Activated CD8-positive, alpha-beta memory T cell treated with anti-CD3 and anti-CD28 coated beads for 24 hours (primary cell): ENCODE data around the gene ATF7IP2.
"Not testable (repeated sequence)": the region's sequence is repeated elsewhere in the genome, so short reads cannot be mapped to it uniquely, and the experiment has no call there.

Experiments
- DNase-seq: peaks from one replicate; pipeline ENCODE4 v3.0.0-alpha.2; 2020

The ATF7IP2 gene, protein sequence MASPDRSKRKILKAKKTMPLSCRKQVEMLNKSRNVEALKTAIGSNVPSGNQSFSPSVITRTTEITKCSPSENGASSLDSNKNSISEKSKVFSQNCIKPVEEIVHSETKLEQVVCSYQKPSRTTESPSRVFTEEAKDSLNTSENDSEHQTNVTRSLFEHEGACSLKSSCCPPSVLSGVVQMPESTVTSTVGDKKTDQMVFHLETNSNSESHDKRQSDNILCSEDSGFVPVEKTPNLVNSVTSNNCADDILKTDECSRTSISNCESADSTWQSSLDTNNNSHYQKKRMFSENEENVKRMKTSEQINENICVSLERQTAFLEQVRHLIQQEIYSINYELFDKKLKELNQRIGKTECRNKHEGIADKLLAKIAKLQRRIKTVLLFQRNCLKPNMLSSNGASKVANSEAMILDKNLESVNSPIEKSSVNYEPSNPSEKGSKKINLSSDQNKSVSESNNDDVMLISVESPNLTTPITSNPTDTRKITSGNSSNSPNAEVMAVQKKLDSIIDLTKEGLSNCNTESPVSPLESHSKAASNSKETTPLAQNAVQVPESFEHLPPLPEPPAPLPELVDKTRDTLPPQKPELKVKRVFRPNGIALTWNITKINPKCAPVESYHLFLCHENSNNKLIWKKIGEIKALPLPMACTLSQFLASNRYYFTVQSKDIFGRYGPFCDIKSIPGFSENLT

DNA sequence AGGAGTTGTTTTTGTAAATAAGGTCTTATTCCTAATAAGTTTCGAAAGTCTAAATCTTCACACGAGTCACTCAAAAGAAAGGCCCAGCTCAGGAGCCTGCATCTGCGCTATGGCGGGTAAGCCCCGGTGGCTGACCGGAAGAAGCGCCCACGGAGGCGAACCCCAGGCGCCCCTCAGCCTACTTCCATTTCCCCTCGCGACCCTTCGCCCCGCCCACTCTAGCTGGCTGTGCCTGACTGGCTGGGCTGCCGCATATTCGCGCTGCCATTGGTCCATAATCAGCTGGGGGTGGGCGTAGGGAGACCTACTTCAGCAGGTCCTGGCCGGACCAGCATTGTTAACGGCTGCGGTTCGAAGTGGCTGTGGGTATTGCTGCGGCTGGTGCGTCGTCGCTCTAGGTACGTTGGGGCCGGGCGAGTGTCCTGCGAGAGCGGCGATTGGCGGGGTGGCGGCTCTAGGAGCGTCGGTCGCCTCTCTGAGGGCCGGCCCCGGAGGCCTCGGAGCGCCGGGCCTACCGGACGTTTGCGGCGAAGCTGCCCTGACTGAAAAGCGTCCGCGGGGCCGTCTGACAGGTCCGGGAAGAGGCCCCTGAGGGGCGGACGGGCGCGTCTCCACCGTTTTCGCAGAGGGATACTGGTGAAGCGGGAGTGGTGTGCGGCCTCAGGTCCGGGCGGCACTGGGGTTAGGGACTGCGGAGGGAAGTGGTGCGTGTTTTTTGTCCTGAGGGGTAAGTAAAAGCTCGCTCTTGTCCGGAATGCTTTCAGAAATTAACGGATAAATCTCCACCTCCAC, at the start of gene ATF7IP2:
Gene ATF7IP2 (plus strand): TSS at position 337 of the 792 bp plus-strand sequence. CDS start 44,560 bp downstream, outside the sequence.
- DNase-seq: peak; percentile 94

DNA sequence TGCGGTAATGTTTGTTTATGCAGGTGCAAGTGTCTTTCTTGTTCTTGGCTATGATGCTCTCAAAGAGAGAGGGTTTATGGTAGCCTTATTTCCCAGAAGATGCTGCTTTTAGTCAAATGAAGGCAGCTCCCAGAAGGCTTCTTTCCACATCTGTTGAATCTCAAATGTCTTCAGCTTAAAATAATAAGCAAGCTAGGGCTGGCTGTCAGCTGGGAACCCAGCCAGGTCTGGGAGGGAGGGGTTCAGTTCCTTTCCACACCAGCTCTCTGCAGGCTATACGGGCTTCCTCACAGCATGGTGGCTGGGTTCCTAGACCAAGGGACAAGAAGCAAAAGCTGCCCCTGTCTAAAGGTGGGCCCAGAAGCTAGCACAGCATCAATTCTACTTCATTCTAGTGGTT, 47.4 kb upstream of the ATF7IP2 start:
- DNase-seq: no peak

DNA sequence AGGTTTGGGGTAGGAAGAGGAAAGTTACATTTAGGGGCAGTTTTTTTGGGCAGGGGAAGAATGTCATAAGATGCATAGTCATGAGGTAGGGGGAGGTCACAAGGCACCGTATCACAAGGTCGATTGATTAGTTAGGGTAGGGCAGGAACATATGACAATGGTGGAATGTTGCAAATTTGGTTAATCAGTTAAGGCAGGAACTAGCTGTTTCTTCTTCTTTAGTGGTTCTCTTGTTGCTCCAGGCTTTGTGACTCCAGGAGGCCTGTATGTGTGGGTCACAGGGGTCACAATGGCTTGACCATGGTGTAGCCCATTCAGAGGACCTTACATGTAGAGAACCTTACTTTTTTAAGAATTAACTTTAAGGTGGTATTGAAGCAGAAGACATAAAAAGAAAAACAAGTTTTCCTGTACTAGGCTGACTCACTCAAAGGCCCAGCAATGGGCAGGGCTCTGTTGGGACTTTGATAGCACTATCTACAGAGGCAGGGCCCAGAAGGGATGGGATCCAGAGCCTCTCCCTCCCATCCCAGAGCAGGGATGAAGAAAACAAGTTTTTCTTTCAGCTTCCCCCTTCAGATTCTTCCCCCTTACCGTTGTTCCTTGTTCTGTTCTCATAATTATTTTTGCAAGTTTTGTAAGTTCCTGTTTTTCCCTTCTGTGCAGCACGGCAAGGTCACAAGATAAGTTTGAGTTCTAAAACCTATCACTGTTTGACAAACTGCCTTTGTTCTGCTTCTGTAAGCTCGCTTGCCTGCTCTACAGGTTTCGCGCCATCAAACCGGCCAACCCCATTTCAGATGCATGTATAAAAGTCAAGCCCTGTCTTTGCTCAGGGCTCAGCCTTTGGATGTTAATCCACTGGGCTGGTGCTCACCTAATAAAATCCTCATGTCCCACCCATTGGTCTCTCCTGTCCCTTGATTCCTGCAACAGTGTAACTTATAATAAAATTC, 45.8 kb upstream of the ATF7IP2 start:
- DNase-seq: no peak

DNA sequence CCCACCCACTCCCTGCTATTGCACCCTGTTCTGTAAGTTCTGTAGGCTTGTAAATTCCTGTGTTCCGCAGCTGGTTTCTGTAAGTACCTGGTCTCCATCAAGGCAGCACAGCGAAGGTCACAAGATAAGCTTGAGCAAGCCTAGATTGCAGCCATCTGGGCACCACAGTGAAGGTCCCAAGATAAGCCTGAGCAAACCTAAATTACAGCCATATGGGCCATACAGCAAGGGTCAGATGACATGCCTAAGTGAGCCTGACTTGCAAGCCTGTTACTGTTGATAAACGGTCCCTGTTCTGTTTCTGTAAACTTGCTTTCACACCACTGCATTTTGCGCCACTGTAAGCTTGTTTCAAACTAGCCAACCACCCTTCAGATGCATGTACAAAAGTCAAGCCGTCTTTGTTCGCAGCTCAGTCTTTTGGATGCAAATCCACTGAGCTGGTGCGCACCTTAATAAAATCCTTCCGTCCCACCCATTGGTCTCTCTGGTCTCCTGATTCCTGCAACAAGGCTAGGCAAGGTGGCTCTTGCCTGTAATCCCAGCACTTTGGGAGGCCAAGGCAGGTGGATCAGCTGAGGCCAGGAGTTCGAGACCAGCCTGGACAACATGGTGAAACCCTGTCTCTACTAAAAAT, 42.6 kb upstream of the ATF7IP2 start:
- DNase-seq: no peak

DNA sequence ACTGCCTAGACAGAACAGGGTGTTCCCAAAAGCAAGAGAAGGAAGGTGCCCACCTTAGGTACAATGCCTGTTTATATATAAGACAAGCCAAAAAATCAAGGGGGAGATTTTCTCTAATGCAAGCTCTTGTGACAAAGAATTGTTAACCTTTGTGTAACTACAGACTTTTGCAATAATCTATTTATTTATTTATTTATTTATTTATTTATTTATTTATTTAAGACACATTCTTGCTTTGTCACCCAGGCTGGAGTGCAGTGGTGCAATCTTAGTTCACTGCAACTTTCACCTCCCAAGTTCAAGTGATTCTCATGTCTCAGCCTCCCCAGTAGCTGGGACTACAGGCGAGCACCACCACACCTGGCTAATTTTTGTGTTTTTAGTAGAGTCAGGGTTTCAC, 41.2 kb upstream of the ATF7IP2 start:
- not testable (repeated sequence) for DNase-seq

DNA sequence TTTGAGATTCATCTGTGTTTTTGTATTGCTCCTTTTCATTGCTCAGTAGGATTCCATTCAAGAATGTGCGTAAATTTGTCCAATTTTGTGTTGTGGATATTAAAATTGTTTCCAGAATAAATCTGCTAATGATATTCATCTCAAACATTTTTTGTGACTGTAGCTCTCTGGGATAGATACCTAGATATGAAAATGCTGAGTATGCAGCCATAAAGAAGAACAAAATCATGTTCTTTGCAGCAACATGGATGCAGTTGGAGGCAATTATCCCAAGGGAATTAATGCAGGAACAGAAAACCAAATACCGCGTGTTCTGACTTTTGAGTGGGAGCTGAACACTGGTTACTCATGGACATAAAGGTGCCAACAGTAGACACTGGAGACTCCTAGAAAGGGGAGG, 40.2 kb upstream of the ATF7IP2 start:
- no peak for DNase-seq

DNA sequence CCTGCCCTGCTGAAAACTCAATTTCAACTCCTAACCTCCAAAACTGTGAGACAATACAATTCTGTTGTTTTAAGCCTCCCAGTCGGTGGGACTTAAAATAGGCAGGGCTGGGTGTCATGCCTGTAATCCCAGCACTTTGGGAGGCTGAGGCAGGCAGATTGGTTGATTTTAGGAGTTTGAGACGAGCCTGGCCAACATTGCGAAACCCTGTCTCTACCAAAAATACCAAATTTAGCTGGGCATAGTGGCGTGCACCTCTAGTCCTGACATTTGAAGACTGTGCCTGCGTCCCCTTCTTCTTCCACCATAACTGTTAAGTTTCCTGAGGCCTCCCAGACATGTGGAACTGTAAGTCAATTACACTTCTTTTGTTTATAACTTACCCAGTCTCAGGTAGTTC, 36.0 kb upstream of the ATF7IP2 start:
- DNase-seq: no peak

DNA sequence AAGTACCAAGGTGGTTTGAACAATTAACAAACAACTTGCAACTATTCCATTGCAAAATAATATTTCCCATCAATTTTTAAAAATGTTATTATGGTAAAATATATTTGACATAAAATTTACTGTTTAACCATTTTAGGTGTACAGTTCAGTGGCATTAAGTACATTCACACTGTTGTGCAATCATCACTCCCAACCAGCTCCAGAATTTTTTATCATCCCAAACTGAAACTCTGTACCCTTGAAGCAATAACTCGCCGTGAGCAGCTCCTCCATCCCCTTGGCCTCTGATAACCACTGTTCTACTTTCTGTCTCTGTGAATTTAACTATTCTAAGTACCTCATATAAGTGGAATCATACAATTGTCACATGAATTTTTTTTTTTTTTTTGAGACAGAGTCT, 33.6 kb upstream of the ATF7IP2 start:
- no peak for DNase-seq

DNA sequence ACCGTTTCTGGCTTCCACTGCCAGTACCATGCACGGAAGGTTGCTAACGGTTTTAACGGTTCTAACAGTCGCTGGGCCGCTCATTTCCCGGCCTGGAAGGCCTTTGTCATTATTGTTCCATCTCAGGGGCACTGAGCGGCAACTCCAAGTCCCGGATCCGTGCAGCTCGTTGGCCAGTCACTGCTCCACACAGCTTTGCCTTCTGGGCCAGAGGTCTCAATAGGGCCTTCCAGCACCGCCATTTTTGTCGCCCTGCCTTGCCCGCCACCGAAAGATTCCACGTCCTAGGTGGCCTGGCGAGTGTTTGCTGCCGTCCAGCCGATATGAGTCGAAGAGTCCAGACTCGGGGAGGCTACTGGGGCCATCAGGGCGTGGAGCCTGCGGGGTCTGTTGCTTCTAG, 30.3 kb upstream of the ATF7IP2 start:
- no peak for DNase-seq

DNA sequence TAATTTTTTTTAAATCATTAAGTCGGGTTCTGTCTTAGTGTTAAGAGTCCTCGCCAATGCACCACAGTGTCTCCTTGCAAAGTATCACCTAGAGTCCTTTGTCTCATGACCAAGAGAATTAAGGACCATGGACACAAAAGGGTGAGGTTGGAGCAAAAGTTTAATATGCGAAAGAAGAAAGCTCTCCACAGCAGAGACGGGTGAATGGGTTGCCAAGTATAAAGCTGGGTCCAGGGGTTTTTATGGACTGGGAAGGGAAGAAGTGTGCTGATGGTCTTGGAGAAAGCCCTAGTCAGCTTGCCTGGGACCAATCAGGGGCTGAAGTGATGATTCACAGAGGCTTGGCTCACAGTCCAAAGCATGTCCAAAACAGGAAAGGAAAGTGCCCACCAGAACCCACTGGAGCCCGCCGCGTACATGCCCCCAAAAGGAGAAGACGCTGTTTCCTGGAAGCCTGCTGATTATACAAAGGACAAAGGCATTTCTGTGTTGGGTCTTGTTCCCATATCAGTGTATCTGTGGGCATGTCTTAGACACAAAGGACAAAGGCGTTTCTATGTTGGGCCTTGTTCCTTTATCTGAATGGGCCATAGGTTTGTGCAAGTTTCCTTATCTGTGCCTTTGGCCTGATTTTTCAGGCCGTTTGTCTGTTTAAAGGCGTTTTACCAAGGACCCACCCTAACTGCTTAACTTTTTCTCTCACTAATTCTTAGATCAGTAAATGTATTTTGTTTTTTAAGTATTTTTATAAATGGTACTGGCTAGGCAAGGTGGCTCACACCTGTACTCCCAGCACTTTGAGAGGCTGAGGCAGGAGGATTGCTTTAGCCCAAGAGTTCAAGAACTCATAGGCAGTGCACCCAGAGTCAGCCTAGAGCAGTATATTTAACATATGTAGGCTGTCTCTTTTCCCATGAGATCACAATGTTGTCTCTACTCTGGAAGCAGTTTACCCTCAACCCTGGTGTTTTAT, 28.7 kb upstream of the ATF7IP2 start:
- no peak for DNase-seq

DNA sequence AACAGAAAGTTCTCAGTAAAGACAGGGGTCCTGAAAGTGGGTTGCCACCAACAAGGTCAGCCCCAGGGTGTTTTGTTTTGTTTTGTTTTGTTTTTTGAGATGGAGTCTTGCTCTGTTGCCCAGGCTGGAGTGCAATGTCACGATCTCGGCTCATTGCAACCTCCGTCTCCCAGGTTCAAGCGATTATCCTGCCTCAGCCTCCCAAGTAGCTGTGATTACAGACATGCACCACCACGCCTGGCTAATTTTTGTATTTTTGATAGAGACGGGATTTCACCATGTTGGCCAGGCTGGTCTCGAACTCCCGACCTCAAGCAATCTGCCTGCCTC, 24.1 kb upstream of the ATF7IP2 start:
- not testable (repeated sequence) for DNase-seq

DNA sequence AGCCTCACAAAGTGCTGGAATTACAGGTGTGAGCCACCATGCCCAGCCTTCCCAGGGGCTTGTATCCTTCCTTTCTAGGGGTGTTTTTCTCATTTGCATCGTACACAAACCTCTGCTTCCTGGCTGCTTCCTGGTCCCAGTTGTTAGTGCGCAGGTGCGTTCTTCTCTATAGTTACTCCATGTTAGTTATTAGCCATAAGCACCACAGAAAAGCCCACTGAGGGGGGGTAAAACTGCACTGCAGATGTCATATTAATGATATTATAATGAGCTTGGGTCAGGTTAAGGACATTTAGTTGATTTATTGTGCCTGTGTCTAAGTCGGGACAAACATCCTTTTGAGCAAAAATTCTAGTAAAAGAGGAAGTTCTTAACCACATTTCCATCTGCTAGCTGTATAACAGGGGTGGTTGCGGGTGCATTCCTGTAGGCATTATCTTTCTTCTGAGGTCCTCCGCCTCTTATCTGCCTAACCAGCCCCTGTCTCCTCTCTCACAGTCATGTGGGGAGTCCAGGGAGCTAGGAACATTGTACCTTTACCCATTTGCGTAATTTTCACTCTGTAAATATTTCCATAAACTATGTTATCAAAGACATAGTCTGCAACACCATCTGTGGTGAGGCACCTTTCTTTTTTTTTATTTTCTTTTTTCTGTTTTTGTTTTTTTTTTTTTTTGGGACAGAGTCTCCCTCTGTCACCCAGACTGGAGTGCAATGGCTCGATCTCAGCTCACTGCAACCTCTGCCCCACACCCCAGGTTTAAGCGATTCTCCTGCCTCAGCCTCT, 23.6 kb upstream of the ATF7IP2 start:
- no peak for DNase-seq

DNA sequence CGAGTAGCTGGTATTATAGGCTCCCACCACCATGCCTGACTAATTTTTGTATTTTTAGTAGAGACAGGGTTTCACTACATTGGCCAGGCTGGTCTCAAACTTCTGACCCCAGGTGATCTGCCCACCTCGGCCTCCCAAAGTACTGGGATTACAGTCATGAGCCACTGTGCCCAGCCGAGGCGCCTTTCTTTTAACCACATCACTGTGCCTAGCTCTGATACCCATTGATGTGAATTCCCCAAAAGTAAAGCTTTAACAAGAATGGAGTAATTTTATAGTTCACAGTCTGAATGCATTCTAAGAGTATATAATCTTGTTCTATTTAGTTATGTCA, 23.0 kb upstream of the ATF7IP2 start:
- DNase-seq: not testable (repeated sequence)

DNA sequence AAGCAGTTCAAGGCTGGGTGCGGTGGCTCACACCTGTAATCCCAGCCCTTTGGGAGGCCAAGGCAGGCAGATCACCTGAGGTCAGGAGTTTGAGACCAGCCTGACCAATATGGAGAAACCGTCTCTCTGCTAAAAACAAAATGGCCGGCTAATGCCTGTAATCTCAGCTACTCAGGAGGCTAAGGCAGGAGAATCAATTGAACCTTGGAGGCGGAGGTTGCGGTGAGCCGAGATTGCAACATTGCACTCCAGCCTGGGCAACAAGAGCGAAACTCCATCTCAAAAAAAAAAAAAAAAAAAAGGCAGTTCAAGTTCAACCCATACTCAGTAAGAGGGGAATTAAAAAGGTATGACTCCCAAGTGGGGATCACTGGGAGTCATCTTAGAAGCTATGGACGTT, 19.2 kb upstream of the ATF7IP2 start:
- DNase-seq: not testable (repeated sequence)

DNA sequence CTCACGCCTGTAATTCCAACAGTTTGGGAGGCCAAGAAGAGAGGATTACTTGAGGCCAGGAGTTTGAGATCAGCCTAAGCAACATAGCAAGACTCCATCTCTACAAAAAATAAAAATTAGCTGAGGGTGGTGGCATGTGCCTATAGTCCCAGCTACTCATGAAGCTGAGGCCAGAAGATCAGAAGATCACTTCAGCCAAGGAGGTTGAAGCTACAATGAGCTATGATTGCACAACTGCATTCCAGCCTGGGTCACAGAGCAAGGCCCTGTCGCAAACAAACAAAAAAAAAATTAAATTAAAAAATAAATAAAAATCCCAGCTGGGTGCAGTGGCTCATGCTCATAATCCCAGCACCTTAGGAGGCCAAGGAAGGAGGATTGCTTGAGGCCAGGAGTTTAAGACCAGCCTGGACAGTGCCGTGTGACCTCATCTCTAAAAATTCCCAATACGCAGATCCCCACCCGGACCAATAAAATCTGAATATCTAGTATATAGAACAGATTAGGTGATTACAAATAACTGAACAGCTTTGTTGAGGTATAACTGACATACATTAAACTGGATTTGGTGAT, 18.2 kb upstream of the ATF7IP2 start:
- no peak for DNase-seq

DNA sequence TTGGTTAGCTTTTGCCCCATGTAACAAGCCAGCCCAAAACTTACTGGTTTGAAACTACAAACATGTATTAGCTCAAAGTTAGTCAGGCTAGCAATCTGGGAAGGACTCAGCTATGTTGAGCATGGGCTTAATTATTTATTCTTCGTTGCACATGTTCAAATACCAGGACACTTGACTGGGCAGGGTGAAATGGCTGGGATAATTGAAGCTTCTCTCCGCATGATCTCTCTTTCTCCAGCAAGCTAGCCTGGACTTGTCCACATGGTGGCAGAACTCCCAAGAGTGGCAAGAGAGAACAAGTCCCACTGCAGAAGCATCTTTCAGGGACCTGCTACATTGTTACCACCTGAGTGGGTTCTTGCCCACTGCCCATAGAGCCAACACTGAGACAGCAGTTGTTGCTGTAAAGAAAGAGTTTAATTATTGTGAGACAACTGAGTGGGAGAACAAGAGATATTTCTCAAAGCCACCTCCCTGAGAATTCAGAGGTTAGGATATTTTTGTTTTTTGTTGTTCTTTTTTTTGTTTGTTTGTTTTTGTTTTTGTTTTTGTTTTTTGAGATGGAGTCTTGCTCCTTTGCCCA, 16.8 kb upstream of the ATF7IP2 start:
- no peak for DNase-seq

DNA sequence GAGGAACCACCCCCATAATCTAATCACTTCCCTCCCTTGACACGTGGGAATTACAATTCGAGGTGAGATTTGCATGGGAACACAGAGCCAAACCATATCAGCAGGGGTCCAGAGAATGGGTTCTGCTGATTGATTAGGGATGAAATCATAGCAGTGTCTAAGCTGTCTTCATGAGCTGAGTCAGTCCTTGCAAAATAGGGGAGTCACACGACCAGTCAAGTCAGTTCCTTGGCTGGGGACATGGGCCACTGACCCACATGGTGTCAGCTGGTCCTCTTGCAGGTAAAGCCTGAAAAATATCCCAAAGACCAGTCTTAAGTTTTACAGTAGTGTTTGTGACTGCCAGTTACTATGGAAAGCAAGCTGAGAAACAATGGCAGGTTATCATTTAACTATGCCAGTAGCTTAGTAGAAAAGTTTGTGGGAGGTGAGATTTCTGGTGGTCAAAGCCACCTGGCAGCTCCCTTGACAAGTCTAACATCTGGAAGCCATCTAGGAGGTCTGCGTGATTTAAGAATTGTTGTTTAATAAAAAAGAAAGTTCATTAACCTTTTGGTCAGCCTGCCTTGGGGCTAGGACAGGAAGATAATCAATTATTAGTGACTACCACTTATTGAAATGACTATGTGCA, 15.7 kb upstream of the ATF7IP2 start:
- DNase-seq: no peak

DNA sequence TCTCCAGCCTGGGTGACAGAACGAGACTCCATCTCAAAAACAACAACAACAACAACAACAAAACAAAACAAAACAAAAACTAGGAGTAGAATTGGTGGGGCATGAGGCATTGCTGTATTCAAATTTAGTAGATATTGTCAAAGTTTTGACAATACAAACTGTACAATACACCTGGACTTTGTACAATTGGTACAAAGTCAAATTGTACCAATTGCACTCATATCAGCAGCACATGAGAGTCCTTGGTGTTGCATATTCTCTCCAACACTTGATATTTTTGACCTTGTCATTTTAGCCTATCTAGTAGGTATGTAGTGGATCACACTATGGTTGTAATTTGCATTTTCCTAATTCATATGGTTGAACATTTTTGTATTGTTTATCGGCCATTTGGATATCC, 14.3 kb upstream of the ATF7IP2 start:
- DNase-seq: no peak

DNA sequence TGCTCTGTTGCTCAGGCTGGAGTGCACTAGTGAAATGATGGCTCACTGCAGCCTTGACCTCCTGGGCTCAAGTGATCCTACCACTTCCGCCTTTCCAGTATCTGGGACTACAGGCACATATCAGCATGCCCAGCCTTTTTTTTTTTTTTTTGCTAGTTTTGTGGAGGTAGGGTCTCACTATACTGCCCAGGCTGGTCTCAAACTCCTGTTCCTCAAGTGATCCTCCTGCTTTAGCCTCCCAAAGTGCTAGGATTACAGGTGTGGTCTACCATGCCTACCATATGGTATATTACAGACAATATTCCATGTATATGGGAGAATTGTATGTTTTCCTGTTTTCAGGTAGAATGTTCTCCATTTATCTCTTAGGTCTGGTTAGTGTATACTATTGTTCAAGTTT, 12.3 kb upstream of the ATF7IP2 start:
- no peak for DNase-seq
